D721Med (cell line): Measurements from ENCODE around the gene TPM2.

Experiments used
- DNase-seq: peaks from one replicate; pipeline ENCODE4 v3.0.0; 2011; ENCODE audit warnings: low spot score; ENCODE audit not compliant: insufficient read length
- FAIRE-seq: peaks from 2 replicates; lab custom pipeline; 2011; peaks lifted over from hg19 to GRCh38; lab: Jason Lieb, UNC
- CTCF ChIP-seq: IDR thresholded peaks from 2 replicates; pipeline ENCODE4 v1.5.1; 2012; ENCODE audit warnings: mild to moderate bottlenecking, control low read depth; ENCODE audit not compliant: insufficient read depth; ENCODE audit errors: missing control alignments

Gene TPM2

GRCh38 chr9:35667939-35668338 lies 21.8 kb downstream of the TPM2 start:
- FAIRE-seq, result no peak
- DNase-seq, result no peak
- no peak for TF ChIP-seq CTCF

- DNase-seq (no peak), FAIRE-seq (no peak)
- TF ChIP-seq CTCF, result no peak
Measured at GRCh38 chr9:35666549-35666948, 23.2 kb downstream of the TPM2 start.

- no peak for TF ChIP-seq CTCF
- FAIRE-seq, result no peak
- no peak for DNase-seq
Measured at GRCh38 chr9:35666045-35666444, 23.7 kb downstream of the TPM2 start.

- no peak for TF ChIP-seq CTCF
- no peak for FAIRE-seq
- DNase-seq, result no peak
Measured at GRCh38 chr9:35665471-35665818, 24.3 kb downstream of the TPM2 start.

- TF ChIP-seq CTCF, result peak; percentile 27
- FAIRE-seq (no peak), DNase-seq (peak; percentile 98)
Measured at GRCh38 chr9:35664531-35665470, 24.9 kb downstream of the TPM2 start, which contains the start of gene ARHGEF39. Gene ARHGEF39, minus strand, starts transcription at chr9:35665195. Its CDS starts 26 bp downstream, at chr9:35665169.

GRCh38 chr9:35662437-35662836 lies 27.3 kb downstream of the TPM2 start:
- FAIRE-seq, result no peak

More at GRCh38 chr9:35662437-35662836, 27.3 kb downstream of the TPM2 start:
- DNase-seq, result no peak
- TF ChIP-seq CTCF, result no peak
